CD4-positive, alpha-beta T cell treated with Interleukin-4 for 4 hours (primary cell): ENCODE measurements around the gene WDR91.

Experiments
- DNase-seq: peaks from one replicate; pipeline ENCODE4 v3.0.0-alpha.2; 2020

The WDR91 gene

GRCh38 chr7:135195968-135196629 lies 15.2 kb downstream of the WDR91 start:
- DNase-seq, result no peak

DNA sequence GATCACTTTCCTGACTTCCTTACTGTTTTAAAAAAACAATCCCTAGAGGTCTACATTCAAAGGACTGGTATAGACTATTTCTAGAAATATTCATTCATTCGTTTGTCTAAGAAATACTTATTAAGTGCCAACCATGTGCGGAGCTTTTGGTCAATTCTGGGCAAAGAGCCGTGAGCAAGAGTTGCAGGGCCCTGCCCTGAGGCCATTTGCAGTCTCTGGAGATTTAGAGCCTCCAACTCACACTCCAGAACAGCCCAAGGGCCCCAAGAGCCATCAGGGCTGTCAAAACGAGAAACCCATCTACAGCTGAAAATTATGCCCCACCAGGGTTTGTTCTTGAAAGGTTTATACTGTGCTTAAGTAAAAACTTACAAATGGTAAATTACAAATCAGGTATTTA lies 16.2 kb downstream of the WDR91 start:
- no peak for DNase-seq

DNA sequence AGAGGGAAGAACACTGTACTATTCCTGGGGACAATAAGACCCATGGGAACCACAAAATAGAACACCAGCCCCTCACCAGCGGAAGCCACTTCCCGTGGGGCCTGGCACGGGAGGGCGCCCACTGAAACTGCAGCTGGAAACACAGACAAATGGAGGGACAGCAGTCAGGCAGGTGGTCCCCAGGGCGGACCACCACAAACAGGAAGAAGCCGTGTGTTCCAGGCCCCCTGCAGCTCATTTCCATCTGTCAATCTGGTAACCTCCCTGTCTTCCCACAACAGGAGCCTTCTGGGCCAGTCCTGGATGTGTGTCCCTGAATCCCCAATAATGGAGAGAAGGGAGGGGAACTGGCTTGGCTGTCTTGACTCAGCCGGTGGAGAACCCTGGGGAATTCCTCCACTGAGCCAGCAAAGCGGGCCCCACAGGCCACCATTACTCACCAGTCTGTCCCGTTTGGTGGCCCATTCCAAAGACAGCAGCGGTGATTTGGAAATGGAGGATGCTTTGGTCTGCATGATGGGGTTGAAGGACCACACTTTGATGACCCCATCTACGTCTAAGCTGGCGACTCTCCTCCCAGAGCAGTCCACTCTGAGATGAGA lies 16.7 kb downstream of the WDR91 start:
- no peak for DNase-seq

DNA sequence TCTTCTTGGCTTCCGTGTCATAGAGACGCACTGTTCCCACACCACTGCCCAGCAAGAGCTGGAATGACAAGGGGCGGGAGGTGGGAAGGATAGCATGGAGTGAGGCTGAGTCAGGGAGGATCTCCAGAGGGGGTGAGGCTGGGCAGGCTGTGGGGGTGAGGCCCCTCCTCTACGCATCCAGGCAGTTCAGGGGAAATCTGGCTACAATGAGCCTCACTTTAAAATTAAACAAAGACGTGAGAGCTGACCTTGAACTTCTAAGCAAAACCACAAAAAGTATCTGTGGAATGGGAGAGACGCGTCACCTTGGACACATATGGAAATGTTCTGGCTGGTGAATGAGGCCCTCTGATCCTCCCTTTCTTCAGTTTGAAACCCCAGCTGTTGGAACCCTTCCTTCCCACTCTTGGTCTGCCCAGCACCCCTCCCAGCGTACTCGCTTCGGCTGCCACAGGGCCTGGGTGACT lies 17.7 kb downstream of the WDR91 start:
- no peak for DNase-seq

- no peak for DNase-seq
Measured at GRCh38 chr7:135192914-135193536, 18.3 kb downstream of the WDR91 start.

GRCh38 chr7:135190703-135191102 lies 20.6 kb downstream of the WDR91 start:
- no peak for DNase-seq

DNA sequence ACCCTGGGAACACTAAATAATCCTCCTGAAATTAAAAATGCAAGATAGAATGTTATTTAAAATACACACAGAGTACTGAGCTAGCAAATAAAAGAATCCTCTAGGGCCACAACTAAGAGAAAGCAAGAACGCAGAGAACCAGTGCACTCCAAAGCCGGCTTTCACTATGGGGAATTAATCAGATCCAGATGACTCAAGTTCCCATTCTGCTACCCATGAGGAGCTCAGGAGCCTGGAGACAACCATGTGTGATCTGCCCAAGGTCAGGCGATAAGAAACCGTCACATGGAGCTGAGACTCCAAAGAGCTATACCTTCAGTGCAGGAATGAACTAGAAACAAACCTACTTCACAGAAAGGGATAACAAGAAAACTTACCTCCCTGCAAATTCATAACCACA lies 21.4 kb downstream of the WDR91 start:
- no peak for DNase-seq

- no peak for DNase-seq
Measured at GRCh38 chr7:135189221-135189662, 22.1 kb downstream of the WDR91 start.

- no peak for DNase-seq
Measured at GRCh38 chr7:135188298-135188984, 22.9 kb downstream of the WDR91 start.

DNA sequence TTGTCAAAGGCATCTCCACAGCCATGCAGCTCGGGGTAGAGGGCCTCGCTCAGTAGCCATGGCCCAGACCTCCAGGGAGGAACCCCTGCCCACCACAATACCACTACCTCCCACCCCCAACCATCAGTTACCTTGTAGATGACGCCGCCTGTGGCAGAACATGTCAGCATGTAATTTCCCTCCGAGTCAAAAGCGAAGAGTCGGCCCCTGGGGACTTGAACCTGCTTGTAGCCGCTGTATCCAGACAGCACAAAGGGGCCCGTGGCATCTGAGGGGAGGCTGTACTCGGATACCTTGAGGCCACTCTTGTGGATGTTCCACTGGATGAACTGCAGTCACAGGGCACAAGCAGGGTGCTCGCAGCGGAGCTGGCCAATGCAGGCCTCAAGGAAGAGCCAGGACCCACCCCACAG lies 24.5 kb downstream of the WDR91 start:
- DNase-seq, result no peak

DNA sequence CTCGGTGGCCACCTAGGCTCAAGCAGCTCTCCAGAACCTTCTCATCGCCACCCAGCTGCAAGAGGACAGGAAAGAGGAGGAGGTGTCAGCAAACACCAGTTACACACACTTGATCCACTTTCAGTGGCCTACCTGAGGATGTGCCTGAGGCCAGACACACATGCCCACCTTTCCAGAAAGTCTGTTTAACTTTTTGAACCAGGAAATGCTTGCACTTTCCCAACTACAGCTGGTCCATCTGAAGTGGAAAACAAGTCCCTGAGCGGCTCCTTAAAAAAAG lies 25.1 kb downstream of the WDR91 start:
- no peak for DNase-seq

- no peak for DNase-seq
Measured at GRCh38 chr7:135185471-135186260, 25.7 kb downstream of the WDR91 start.

GRCh38 chr7:135184254-135184841 lies 27.0 kb downstream of the WDR91 start:
- DNase-seq, result no peak

- no peak for DNase-seq
Measured at GRCh38 chr7:135183478-135183877, 27.8 kb downstream of the WDR91 start.

DNA sequence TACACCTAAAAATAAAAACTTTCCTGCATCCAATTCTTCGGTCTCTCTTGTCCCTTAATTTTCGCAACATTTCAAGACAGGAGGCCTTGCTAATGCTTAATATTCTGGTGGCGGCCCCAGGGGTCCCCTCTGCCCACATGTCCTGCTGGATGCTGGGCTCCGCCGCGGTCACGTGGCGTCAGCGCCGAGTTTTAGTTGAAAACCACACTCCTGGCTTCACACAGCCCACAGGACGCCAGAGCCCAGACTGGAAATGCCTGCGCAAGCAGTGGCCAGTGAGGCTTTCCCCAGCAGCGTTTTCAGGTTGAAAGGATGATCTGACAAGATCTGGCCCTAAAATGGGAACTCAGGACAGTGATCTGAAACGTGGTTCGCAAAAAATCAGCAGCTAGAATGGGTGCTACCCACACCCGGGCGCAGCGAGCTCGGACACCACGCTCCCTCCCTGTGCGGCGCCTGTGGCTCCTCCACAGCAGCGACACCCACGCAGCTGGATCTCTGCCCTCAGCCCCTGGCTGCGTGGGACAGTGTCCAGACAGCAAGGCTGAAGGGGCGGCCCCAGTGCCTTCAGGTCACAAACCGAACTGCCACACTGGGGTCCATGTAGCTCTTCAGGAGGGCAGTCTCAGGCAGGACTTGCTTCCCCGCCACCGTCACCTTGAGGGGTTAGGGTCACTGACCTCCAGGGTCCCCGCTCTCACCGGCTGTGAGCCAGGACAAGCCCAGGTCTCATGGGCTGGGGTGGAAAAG lies 29.2 kb downstream of the WDR91 start:
- DNase-seq, result no peak

DNA sequence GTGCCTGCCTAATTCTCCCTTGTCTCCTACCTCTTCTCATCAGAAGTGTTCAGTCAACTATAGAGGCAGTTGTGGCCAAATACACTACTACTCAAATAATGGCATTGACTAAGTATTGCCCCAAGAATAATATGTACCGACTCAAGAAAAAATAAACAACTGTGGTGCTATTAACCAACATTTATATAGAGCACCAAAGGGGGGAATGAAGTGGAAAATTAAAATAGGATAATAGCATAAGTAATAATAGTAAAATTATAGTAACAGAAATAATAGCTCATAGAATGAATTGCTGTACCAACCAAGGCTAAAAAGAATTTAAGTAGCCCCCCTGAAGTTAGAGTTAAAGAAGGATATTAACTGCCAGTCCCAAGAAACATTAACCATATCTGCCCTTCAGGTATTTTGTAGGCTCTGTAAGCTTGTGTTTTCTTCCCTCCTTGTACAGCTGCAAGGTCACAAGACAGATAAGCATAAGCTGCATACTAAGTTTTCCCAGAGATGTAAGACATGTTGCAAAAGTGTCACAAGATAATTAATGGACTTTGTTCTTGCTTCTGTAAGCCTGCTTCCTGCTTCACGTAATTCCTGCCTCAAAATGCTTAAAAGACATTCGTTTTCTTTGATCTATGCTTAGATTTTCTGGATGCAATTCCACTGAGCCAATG lies 29.9 kb downstream of the WDR91 start:
- no peak for DNase-seq

DNA sequence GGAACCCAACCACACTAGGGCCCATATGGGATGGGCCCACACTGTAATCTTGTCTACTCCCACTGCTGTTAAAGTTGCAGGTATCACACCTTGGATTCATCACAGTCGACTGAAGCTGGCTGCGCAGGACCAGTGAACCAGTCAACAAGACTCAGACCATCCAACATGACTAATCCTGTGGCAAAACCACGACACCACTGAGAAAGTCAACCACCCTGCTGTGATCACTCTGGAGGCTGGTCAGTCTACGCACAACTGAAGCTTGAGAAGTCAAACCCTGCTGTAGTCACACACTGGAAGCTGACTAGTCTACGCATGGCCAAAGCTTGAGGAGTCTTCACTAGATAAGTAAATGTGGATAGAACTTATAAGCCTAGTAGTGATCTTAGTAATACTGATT lies 31.2 kb downstream of the WDR91 start:
- no peak for DNase-seq

DNA sequence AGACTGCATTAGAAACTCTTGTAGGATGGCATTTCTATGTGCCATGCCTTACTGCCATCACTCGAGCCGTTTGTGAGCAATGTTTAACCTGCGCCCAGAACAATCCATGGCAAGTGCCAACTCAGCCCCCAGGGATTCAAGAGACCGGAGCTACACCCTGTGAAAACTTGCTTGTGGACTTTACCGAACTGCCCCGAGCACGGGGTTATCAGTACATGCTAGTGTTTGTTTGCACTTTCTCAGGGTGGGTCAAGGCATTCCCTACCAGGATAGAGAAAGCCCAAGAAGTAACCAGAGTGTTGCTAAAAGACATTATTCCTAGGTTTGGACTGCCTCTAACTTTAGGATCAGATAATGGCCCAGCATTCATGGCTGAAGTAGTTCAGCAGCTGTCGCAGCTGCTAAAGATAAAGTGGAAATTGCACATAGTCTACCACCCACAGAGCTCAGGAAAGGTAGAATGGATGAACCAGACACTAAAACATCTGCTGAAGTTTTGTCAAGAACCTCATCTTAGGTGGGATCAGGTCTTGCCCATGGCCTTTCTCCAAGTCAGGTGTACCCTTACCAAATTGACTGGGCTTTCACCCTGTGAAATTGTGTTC lies 31.9 kb downstream of the WDR91 start:
- no peak for DNase-seq

DNA sequence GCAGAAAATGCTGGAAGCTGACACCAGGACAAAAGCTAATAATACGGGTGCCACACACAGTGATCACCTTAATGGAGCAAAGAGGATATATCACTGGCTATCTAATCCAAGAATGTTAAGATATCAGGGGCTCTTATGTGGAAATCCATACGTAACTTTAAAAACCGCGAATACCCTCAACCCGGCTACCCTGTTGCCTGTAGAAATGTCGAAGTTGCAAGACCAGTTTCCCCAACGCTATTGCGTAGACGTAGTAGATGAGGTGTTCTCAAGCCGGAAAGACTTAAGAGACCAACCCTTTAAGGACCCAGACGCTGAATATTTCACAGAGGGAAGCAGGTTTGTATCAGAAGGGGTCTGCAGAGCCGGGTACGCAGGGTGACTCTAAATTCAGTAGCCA lies 33.0 kb downstream of the WDR91 start:
- no peak for DNase-seq

DNA sequence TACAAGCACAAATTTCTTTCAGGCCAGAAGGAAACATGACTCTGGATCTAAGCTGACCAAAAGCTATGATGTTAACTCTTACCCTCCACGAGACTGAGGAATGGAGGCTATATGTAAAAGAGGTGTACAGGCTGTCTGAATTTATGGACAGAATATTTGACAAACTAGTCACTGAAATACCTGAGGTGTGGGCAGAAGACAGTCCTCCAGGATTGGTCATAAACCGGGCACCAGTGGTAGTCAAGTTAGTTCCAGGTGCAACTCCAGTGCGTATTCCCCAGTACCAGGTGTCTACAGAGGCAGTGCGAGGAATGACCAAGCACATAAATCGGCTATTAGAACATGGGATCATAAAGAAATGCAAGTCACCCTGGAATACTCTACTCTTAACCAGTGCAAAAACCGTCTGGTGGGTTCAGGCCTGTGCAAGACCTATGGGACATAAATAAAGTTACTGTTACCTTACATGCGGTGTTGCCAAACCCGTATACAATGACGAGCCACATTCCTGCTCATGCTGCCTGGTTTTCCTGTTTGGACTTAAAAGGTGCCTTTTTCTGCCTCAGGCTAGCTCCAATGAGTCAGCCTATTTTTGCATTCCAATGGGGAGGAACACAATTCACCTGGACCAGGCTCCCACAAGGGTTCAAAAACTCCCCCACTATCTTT lies 34.2 kb downstream of the WDR91 start:
- no peak for DNase-seq
